Gastrocnemius medialis (tissue), 4 donors: ENCODE results near the gene TXLNB.

ENCODE experiments used
- POLR2A ChIP-seq, 2 donors: fragments of 450-650 bp; IDR thresholded peaks; one replicate each; pipeline ENCODE4 v1.6.1; 2017; ENCODE audit warnings: antibody characterized with exemption in 2 of 2, mild to moderate bottlenecking in 2 of 2, moderate library complexity in 2 of 2
- TF ChIP-seq, protein P1 (sequence below), 5 experiments: fragments of 450-650 bp in 3 of 5; fragments of 200-600 bp in 2 of 5; sonication (generic) in 2 of 5; IDR thresholded peaks in 4 of 5; conservative IDR thresholded peaks in 1 of 5; 1 replicate in 4 of 5; 2 replicates in 1 of 5; pipeline ENCODE4 v1.5.1; 2016 to 2019; ENCODE audit warnings: antibody characterized with exemption in 5 of 5, mild to moderate bottlenecking in 3 of 5, moderate library complexity in 3 of 5

DNA sequence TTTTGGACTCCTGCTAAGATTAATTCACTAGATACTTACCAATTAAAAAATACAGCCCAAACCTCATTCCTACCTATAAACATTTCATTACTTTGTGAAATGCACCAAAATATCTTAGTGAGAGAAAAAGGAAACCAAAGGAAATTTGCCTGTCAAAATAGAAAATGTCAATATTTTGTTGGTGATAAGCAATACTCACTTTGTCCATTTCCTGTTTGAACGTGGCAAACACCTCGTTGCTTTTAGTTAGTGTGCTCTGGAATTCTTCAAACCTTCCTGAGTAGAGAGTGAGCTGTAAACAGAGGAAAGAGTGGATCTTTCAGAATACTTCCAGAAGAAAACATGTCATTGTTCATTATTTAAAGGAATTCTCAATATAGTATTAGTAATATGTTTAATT is 44.2 kb downstream of the TXLNB start:
- TF ChIP-seq, protein P1, sequence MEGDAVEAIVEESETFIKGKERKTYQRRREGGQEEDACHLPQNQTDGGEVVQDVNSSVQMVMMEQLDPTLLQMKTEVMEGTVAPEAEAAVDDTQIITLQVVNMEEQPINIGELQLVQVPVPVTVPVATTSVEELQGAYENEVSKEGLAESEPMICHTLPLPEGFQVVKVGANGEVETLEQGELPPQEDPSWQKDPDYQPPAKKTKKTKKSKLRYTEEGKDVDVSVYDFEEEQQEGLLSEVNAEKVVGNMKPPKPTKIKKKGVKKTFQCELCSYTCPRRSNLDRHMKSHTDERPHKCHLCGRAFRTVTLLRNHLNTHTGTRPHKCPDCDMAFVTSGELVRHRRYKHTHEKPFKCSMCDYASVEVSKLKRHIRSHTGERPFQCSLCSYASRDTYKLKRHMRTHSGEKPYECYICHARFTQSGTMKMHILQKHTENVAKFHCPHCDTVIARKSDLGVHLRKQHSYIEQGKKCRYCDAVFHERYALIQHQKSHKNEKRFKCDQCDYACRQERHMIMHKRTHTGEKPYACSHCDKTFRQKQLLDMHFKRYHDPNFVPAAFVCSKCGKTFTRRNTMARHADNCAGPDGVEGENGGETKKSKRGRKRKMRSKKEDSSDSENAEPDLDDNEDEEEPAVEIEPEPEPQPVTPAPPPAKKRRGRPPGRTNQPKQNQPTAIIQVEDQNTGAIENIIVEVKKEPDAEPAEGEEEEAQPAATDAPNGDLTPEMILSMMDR (IDR thresholded peaks at IDR 0.05 in 4 of 5, conservative IDR thresholded peaks at IDR 0.05 in 1 of 5), result no peak
- no peak for TF ChIP-seq POLR2A (IDR thresholded peaks at IDR 0.05)
